Measurements from ENCODE around the gene APOBEC3H. TPM values are rescaled to one million over a fixed set of nuclear protein-coding genes. Genes with fewer than 3 reads are reported as not detected.

The APOBEC3H gene
- total and polyA plus RNA-seq, 2 donors (not counting 3 experiments of a cell fraction or from before 2014, with no cell fraction given) = not detected

GRCh38 chr22:39087098-39087497 is 9.9 kb upstream of the APOBEC3H start:
- dilution Hi-C loops (cut with MboI; ENCODE audit: extremely low pct_ligation_motif_present, low sequenced_read_pairs) (no loop called here), intact Hi-C loops (cut with micrococcal nuclease) (no loop called here)
- Histone ChIP-seq H4K20me1 (replicated peaks; ENCODE audit: control insufficient read depth, extremely low read depth, insufficient read depth, low read length) (no peaks in the 10 kb centered on the region), H3K4me2 (ENCODE audit: insufficient read depth, low read length) (no peak overlapping the region), H3K79me2 (ENCODE audit: control insufficient read depth, insufficient read depth, low read length) (no peaks in the 10 kb centered on the region), H2AFZ (ENCODE audit: low read depth, low read length) (no peak overlapping the region), H3K9me1 (replicated peaks; ENCODE audit: control insufficient read depth, extremely low read depth, insufficient read depth, low read length) (no peaks in the 10 kb centered on the region), H3K36me3 (ENCODE audit: control insufficient read depth in 2 of 2, extremely low read depth in 1 of 2, insufficient read depth in 2 of 2, low read length in 2 of 2) (no peaks in the 10 kb centered on the region), H3K27me3 (ENCODE audit: control insufficient read depth in 2 of 2, insufficient read depth in 2 of 2, low read length in 2 of 2) (no peaks in the 10 kb centered on the region), H3K4me3 (replicated peaks in 1 of 3; ENCODE audit: insufficient read depth in 1 of 3, low read depth in 1 of 3, low read length in 3 of 3) (no peak overlapping the region), H3K27ac (ENCODE audit: insufficient read depth, low read depth, low read length) (no peak overlapping the region), H3K9ac (replicated peaks; ENCODE audit: extremely low read depth, insufficient read depth, low read length) (no peak overlapping the region), H3K9me3 (replicated peaks; ENCODE audit: control insufficient read depth, insufficient read depth, low read length) (no peaks in the 10 kb centered on the region), H3K4me1 (ENCODE audit: control insufficient read depth, extremely low read depth, insufficient read depth, low read length) (no peaks in the 10 kb centered on the region)
- ChIA-PET CTCF (no interaction called here), POLR2A (no interaction called here)
- FAIRE-seq = no peak
- BruUV-seq (replicated peaks) = no TSS peak
- no peak for DNase-seq (ENCODE audit: low read depth, low spot score)
- no peak for TF ChIP-seq MYC (IDR thresholded peaks at IDR 0.05; ENCODE audit: low read depth, low read length)
- no peak for TF ChIP-seq EZH2 (IDR thresholded peaks at IDR 0.05; ENCODE audit: borderline replicate concordance, low read depth, low read length, severe bottlenecking)
- TF ChIP-seq MAX (IDR thresholded peaks at IDR 0.05; ENCODE audit: insufficient read depth, insufficient read length) = no peak

GRCh38 chr22:39087881-39088684 is 9.0 kb upstream of the APOBEC3H start:
- intact Hi-C loops (cut with micrococcal nuclease) (no loop called here), dilution Hi-C loops (cut with MboI; ENCODE audit: extremely low pct_ligation_motif_present, low sequenced_read_pairs) (no loop called here)
- H3K4me3 ChIP-seq (replicated peaks in 1 of 3; ENCODE audit: insufficient read depth in 1 of 3, low read depth in 1 of 3, low read length in 3 of 3) = no peak overlapping the region
- no peak overlapping the region for H3K27ac ChIP-seq (ENCODE audit: insufficient read depth, low read depth, low read length)
- ChIA-PET POLR2A (no interaction called here), CTCF (no interaction called here)
- no peaks in the 10 kb centered on the region for H4K20me1 ChIP-seq (replicated peaks; ENCODE audit: control insufficient read depth, extremely low read depth, insufficient read depth, low read length)
- H2AFZ ChIP-seq (ENCODE audit: low read depth, low read length) = no peak overlapping the region
- H3K36me3 ChIP-seq (ENCODE audit: control insufficient read depth in 2 of 2, extremely low read depth in 1 of 2, insufficient read depth in 2 of 2, low read length in 2 of 2) = no peaks in the 10 kb centered on the region
- FAIRE-seq (no peak), DNase-seq (ENCODE audit: low read depth, low spot score) (no peak)
- H3K4me1 ChIP-seq (ENCODE audit: control insufficient read depth, extremely low read depth, insufficient read depth, low read length) = no peaks in the 10 kb centered on the region
- no peak overlapping the region for H3K9ac ChIP-seq (replicated peaks; ENCODE audit: extremely low read depth, insufficient read depth, low read length)
- peaks cover 0 to 4% of the 10 kb centered on the region in 2 experiments for H3K27me3 ChIP-seq (ENCODE audit: control insufficient read depth in 2 of 2, insufficient read depth in 2 of 2, low read length in 2 of 2)
- H3K4me2 ChIP-seq (ENCODE audit: insufficient read depth, low read length) = no peak overlapping the region
- H3K9me3 ChIP-seq (replicated peaks; ENCODE audit: control insufficient read depth, insufficient read depth, low read length) = no peaks in the 10 kb centered on the region
- no peaks in the 10 kb centered on the region for H3K79me2 ChIP-seq (ENCODE audit: control insufficient read depth, insufficient read depth, low read length)
- no peaks in the 10 kb centered on the region for H3K9me1 ChIP-seq (replicated peaks; ENCODE audit: control insufficient read depth, extremely low read depth, insufficient read depth, low read length)
- BruUV-seq (replicated peaks) = no TSS peak
- TF ChIP-seq FOS (IDR thresholded peaks at IDR 0.05; ENCODE audit: borderline replicate concordance, insufficient read depth, low read length) (no peak), GATA2 (IDR thresholded peaks at IDR 0.05; ENCODE audit: insufficient read depth, insufficient read length, low read depth, low read length) (no peak), POLR2AphosphoS5 (IDR thresholded peaks at IDR 0.05; ENCODE audit: insufficient read depth, low read depth, low read length) (no peak), EZH2 (IDR thresholded peaks at IDR 0.05; ENCODE audit: borderline replicate concordance, low read depth, low read length, severe bottlenecking) (no peak), JUN (IDR thresholded peaks at IDR 0.05; ENCODE audit: borderline replicate concordance, insufficient read depth, insufficient read length, low read depth) (no peak), CTCF (IDR thresholded peaks at IDR 0.05; ENCODE audit: extremely low read depth in 1 of 2, insufficient read depth in 1 of 2, low read depth in 1 of 2, low read length in 2 of 2) (no peak), MYC (IDR thresholded peaks at IDR 0.05; ENCODE audit: low read depth, low read length) (no peak), POLR2A (IDR thresholded peaks at IDR 0.05; ENCODE audit: low read depth, low read length) (no peak), MAX (IDR thresholded peaks at IDR 0.05; ENCODE audit: insufficient read depth, insufficient read length) (no peak)
